Ovary (tissue), 9 donors: ENCODE results near the gene NCDN. TPM values are rescaled to one million over a fixed set of nuclear protein-coding genes. Genes with fewer than 3 reads are reported as not detected.

Source experiments
- DNase-seq, 5 donors: peaks; one replicate each; pipeline ENCODE4 v3.0.0-alpha.2; 2019 to 2020
- H3K27ac ChIP-seq, 2 donors: fragments of 200-600 bp; one replicate each; pipeline versions ENCODE4 v1.5.1 to v1.8.0; 2019 to 2022
- H3K27me3 ChIP-seq: fragments of 200-600 bp; one replicate; pipeline ENCODE4 v1.8.0; 2022
- H3K36me3 ChIP-seq: fragments of 200-600 bp; sonication (generic); one replicate; pipeline ENCODE4 v1.5.1; 2019
- H3K4me1 ChIP-seq: one replicate; pipeline ENCODE4 v1.8.1; 2013; ENCODE audit warnings: mild to moderate bottlenecking, moderate library complexity; ENCODE audit not compliant: insufficient read depth
- H3K4me3 ChIP-seq: fragments of 200-600 bp; sonication (generic); one replicate; pipeline ENCODE4 v1.5.1; 2017
- H3K9me3 ChIP-seq, 2 donors: fragments of 200-600 bp in 1 of 2; sonication (generic) in 1 of 2; one replicate each; pipeline versions ENCODE4 v1.5.1 to v1.8.1; 2013 to 2019; ENCODE audit warnings: mild to moderate bottlenecking in 1 of 2, moderate library complexity in 1 of 2
- EP300 ChIP-seq: sonication (generic); formaldehyde crosslinking; IDR thresholded peaks from one replicate; pipeline ENCODE4 v1.6.1; 2017; ENCODE audit warnings: antibody characterized with exemption
- POLR2A ChIP-seq: fragments of 450-650 bp; IDR thresholded peaks from one replicate; pipeline ENCODE4 v1.6.1; 2017; ENCODE audit warnings: antibody characterized with exemption, mild to moderate bottlenecking, moderate library complexity
- WGBS, 3 donors: extraction: QIAGEN DNeasy Blood & Tissue Kit in 1 of 3; methylation state at CpG; one replicate each; pipeline versions ENCODE4 v1.1.5 to v1.1.7; 2013 to 2017; 5-methylcytosine and 5-hydroxymethylcytosine counted together
- intact Hi-C, 4 donors: fragments of 100-400 bp; cut with DNase I; formaldehyde crosslinking; loops; one replicate each; pipeline versions ENCODE4 v1.11.0 to v1.15.1; 2022 to 2023
- polyA plus RNA-seq, 2 donors: library from polyadenylated mRNA; stranded (reverse); fragments of 200-250 nt in 1 of 2; fragments of 350-450 nt in 1 of 2; fragmentation: Illumina TruSeq in 1 of 2; extraction: RNeasy Lipid Tissue Mini Kit (QIAGEN cat#74804) in 1 of 2; gene quantifications; one replicate each; pipeline ENCODE4 v1.2.3, GENCODE V29; 2013 to 2014
- total RNA-seq, 7 donors: library from RNA; depleted of rRNA in 2 of 7; stranded (reverse); fragments of >200 nt in 2 of 7; fragmentation: NEBNext Ultra II Directional in 3 of 7; extraction: Animal tissue kit (Norgen Biotek cat#: 25700) in 3 of 7; gene quantifications; one replicate each; pipeline versions ENCODE4 v1.1.0 to v1.2.4, GENCODE V29; 2016 to 2023
- TF ChIP-seq, protein P1 (sequence below), 3 donors: fragments of 450-650 bp in 2 of 3; fragments of 200-600 bp in 1 of 3; IDR thresholded peaks; one replicate each; pipeline versions ENCODE4 v1.5.1 to v1.8.0; 2016 to 2022; ENCODE audit warnings: antibody characterized with exemption in 3 of 3, mild to moderate bottlenecking in 1 of 3
- donor health status: DM: no; HTN: no; CAD: no; lungs with moderate emphysema.
- donor health status: DM: no; HTN: no; CAD: no.
- donor health status: Bipolar disorder and iron deficiency.
- donor health status: DM: yes; HTN: yes; CAD: no.
- donor health status: DM: no; HTN: no; CAD: no.
- donor health status: DM: yes; HTN: yes; CAD: no.

Gene NCDN
- total and polyA plus RNA-seq, 9 donors = 5.9 to 36.2 (median 22.9) TPM

GRCh38 chr1:35531368-35531767 is 26.2 kb upstream of the NCDN start:
- intact Hi-C loops = no loop called here

GRCh38 chr1:35532497-35533223 is 24.9 kb upstream of the NCDN start:
- Histone ChIP-seq H3K27ac (no peak overlapping the region), H3K36me3 (no peaks in the 10 kb centered on the region), H3K4me3 (no peak overlapping the region), H3K27me3 (no peaks in the 10 kb centered on the region), H3K9me3 (no peaks in the 10 kb centered on the region), H3K4me1 (peaks cover 4% of the 10 kb centered on the region)
- no peak for DNase-seq
- TF ChIP-seq, protein P1, sequence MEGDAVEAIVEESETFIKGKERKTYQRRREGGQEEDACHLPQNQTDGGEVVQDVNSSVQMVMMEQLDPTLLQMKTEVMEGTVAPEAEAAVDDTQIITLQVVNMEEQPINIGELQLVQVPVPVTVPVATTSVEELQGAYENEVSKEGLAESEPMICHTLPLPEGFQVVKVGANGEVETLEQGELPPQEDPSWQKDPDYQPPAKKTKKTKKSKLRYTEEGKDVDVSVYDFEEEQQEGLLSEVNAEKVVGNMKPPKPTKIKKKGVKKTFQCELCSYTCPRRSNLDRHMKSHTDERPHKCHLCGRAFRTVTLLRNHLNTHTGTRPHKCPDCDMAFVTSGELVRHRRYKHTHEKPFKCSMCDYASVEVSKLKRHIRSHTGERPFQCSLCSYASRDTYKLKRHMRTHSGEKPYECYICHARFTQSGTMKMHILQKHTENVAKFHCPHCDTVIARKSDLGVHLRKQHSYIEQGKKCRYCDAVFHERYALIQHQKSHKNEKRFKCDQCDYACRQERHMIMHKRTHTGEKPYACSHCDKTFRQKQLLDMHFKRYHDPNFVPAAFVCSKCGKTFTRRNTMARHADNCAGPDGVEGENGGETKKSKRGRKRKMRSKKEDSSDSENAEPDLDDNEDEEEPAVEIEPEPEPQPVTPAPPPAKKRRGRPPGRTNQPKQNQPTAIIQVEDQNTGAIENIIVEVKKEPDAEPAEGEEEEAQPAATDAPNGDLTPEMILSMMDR (IDR thresholded peaks at IDR 0.05) = no peak
- TF ChIP-seq POLR2A (no peak), EP300 (no peak)
- 48 to 60% (median 58%) methylated on average over 1 of the region's 1 CpG for WGBS, 3 donors
- intact Hi-C loops = no loop called here

More at GRCh38 chr1:35531368-35531767, 26.2 kb upstream of the NCDN start:
- DNase-seq = no peak
- H3K36me3 ChIP-seq = no peaks in the 10 kb centered on the region
- WGBS, 3 donors = 76 to 78% (median 76%) methylated on average over 6 of the region's 6 CpGs
- peaks cover 3% of the 10 kb centered on the region for H3K4me1 ChIP-seq
- no peaks in the 10 kb centered on the region for H3K27me3 ChIP-seq
- TF ChIP-seq, protein P1 (IDR thresholded peaks at IDR 0.05) = no peak
- TF ChIP-seq POLR2A = no peak
- TF ChIP-seq EP300 = no peak
- no peak overlapping the region for H3K4me3 ChIP-seq
- H3K9me3 ChIP-seq = no peaks in the 10 kb centered on the region
- H3K27ac ChIP-seq = no peak overlapping the region

DNA sequence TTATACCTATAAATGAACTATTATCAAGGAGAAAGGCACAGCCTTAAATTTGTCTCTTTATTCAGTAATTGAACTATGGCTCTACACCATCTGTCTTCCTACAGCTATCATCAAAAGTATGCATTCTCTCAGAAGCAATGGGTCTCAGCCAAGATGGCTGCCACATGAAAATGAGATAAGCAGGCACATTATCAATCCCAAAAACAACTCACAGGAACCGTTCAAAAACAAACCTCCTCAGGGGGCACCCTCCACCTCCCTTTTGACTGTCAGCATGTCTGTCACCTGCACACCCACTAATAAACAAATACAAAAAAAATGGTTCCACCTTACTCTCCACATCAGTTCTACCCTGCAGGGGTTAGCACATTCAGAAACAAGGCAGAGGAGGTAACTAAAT is 24.0 kb upstream of the NCDN start:
- intact Hi-C loops = no loop called here
- Histone ChIP-seq H3K4me1 (peaks cover 7% of the 10 kb centered on the region), H3K36me3 (no peaks in the 10 kb centered on the region), H3K27me3 (no peaks in the 10 kb centered on the region), H3K4me3 (no peak overlapping the region), H3K27ac (no peak overlapping the region), H3K9me3 (no peaks in the 10 kb centered on the region)
- 3 to 9% (median 8%) methylated on average over 1 of the region's 1 CpG for whole genome bisulfite sequencing, 3 donors
- TF ChIP-seq, protein P1 (IDR thresholded peaks at IDR 0.05) = no peak
- no peak for TF ChIP-seq EP300
- no peak for TF ChIP-seq POLR2A
- DNase-seq = no peak

GRCh38 chr1:35535243-35535642 is 22.4 kb upstream of the NCDN start:
- Histone ChIP-seq H3K36me3 (no peaks in the 10 kb centered on the region), H3K4me1 (peaks cover 17% of the 10 kb centered on the region), H3K27me3 (no peaks in the 10 kb centered on the region), H3K9me3 (no peaks in the 10 kb centered on the region), H3K27ac (no peak overlapping the region), H3K4me3 (no peak overlapping the region)
- intact Hi-C loops = no loop called here
- TF ChIP-seq EP300 = no peak
- TF ChIP-seq, protein P1 (IDR thresholded peaks at IDR 0.05) = no peak
- no peak for TF ChIP-seq POLR2A
- DNase-seq = no peak
